ENCODE measurements around the gene SCN8A.
A peak's percentile ranks its signal among the peaks of the same experiment; 100 is the strongest.

SCN8A gene

GRCh38 chr12:51833448-51834227, 242.6 kb downstream of the SCN8A start:
- 66 to 72% methylated on average over 11 to 12 of the region's 12 CpGs for WGBS, 2 experiments (ENCODE audit: insufficient coverage in 2 of 2)
- H3K27ac ChIP-seq (ENCODE audit: low read depth, low read length, severe bottlenecking): no peak overlapping the region
- H3K9me3 ChIP-seq (ENCODE audit: control insufficient read depth, low read length): no peaks in the 10 kb centered on the region
- H3K36me3 ChIP-seq (ENCODE audit: control insufficient read depth, insufficient read depth, low read length): peaks cover 27% of the 10 kb centered on the region
- H3K4me1 ChIP-seq (ENCODE audit: control insufficient read depth, insufficient read depth, low read length, poor library complexity, severe bottlenecking): peaks cover 34% of the 10 kb centered on the region
- H3K4me3 ChIP-seq (ENCODE audit: extremely low read depth, insufficient read depth, low read length, poor library complexity, severe bottlenecking): no peak overlapping the region

GRCh38 chr12:51834411-51834810, 243.4 kb downstream of the SCN8A start:
- Histone ChIP-seq H3K36me3 (ENCODE audit: control insufficient read depth, insufficient read depth, low read length) (peaks cover 20% of the 10 kb centered on the region), H3K4me3 (ENCODE audit: extremely low read depth, insufficient read depth, low read length, poor library complexity, severe bottlenecking) (no peak overlapping the region), H3K27ac (ENCODE audit: low read depth, low read length, severe bottlenecking) (no peak overlapping the region), H3K9me3 (ENCODE audit: control insufficient read depth, low read length) (no peaks in the 10 kb centered on the region), H3K4me1 (ENCODE audit: control insufficient read depth, insufficient read depth, low read length, poor library complexity, severe bottlenecking) (peaks cover 33% of the 10 kb centered on the region)
- 97 to 100% methylated on average over 2 to 7 of the region's 11 CpGs for WGBS, 2 experiments (ENCODE audit: insufficient coverage in 2 of 2)

- WGBS, 2 experiments (ENCODE audit: insufficient coverage in 2 of 2): 22 to 38% methylated on average over 3 to 4 of the region's 13 CpGs
- H3K9me3 ChIP-seq (ENCODE audit: control insufficient read depth, low read length): no peaks in the 10 kb centered on the region
- peak overlapping the region; percentile 29 for H3K27ac ChIP-seq (ENCODE audit: low read depth, low read length, severe bottlenecking)
- peaks cover 34% of the 10 kb centered on the region for H3K4me1 ChIP-seq (ENCODE audit: control insufficient read depth, insufficient read depth, low read length, poor library complexity, severe bottlenecking)
- H3K36me3 ChIP-seq (ENCODE audit: control insufficient read depth, insufficient read depth, low read length): peaks cover 19% of the 10 kb centered on the region
- H3K4me3 ChIP-seq (ENCODE audit: extremely low read depth, insufficient read depth, low read length, poor library complexity, severe bottlenecking): no peak overlapping the region
These were observed 245.2 kb downstream of the SCN8A start for GRCh38 chr12:51836041-51836826.

GRCh38 chr12:51836827-51837173, 245.8 kb downstream of the SCN8A start:
- Histone ChIP-seq H3K4me3 (ENCODE audit: extremely low read depth, insufficient read depth, low read length, poor library complexity, severe bottlenecking) (no peak overlapping the region), H3K9me3 (ENCODE audit: control insufficient read depth, low read length) (no peaks in the 10 kb centered on the region), H3K36me3 (ENCODE audit: control insufficient read depth, insufficient read depth, low read length) (peaks cover 19% of the 10 kb centered on the region), H3K4me1 (ENCODE audit: control insufficient read depth, insufficient read depth, low read length, poor library complexity, severe bottlenecking) (peaks cover 34% of the 10 kb centered on the region), H3K27ac (ENCODE audit: low read depth, low read length, severe bottlenecking) (peak overlapping the region; percentile 10)
- 50 to 55% methylated on average over 5 to 6 of the region's 6 CpGs for WGBS, 2 experiments (ENCODE audit: insufficient coverage in 2 of 2)

GRCh38 chr12:51837286-51837685, 246.3 kb downstream of the SCN8A start:
- Histone ChIP-seq H3K36me3 (ENCODE audit: control insufficient read depth, insufficient read depth, low read length) (peaks cover 23% of the 10 kb centered on the region), H3K27ac (ENCODE audit: low read depth, low read length, severe bottlenecking) (no peak overlapping the region), H3K9me3 (ENCODE audit: control insufficient read depth, low read length) (no peaks in the 10 kb centered on the region), H3K4me3 (ENCODE audit: extremely low read depth, insufficient read depth, low read length, poor library complexity, severe bottlenecking) (no peak overlapping the region), H3K4me1 (ENCODE audit: control insufficient read depth, insufficient read depth, low read length, poor library complexity, severe bottlenecking) (peaks cover 34% of the 10 kb centered on the region)
- 47 to 69% methylated on average over 4 to 7 of the region's 7 CpGs for WGBS, 2 experiments (ENCODE audit: insufficient coverage in 2 of 2)

- Histone ChIP-seq H3K36me3 (ENCODE audit: control insufficient read depth, insufficient read depth, low read length) (peaks cover 27% of the 10 kb centered on the region), H3K4me1 (ENCODE audit: control insufficient read depth, insufficient read depth, low read length, poor library complexity, severe bottlenecking) (peaks cover 34% of the 10 kb centered on the region), H3K4me3 (ENCODE audit: extremely low read depth, insufficient read depth, low read length, poor library complexity, severe bottlenecking) (no peak overlapping the region), H3K27ac (ENCODE audit: low read depth, low read length, severe bottlenecking) (no peak overlapping the region), H3K9me3 (ENCODE audit: control insufficient read depth, low read length) (no peaks in the 10 kb centered on the region)
- 20% methylated on average over 1 of the region's 4 CpGs; no CpG with 5 or more reads in 1 of the 2 experiments for WGBS, 2 experiments (ENCODE audit: insufficient coverage in 2 of 2)
These were observed 247.0 kb downstream of the SCN8A start for GRCh38 chr12:51838036-51838435.

- Histone ChIP-seq H3K4me3 (ENCODE audit: extremely low read depth, insufficient read depth, low read length, poor library complexity, severe bottlenecking) (no peak overlapping the region), H3K36me3 (ENCODE audit: control insufficient read depth, insufficient read depth, low read length) (peaks cover 27% of the 10 kb centered on the region), H3K27ac (ENCODE audit: low read depth, low read length, severe bottlenecking) (no peak overlapping the region), H3K4me1 (ENCODE audit: control insufficient read depth, insufficient read depth, low read length, poor library complexity, severe bottlenecking) (peaks cover 34% of the 10 kb centered on the region), H3K9me3 (ENCODE audit: control insufficient read depth, low read length) (no peaks in the 10 kb centered on the region)
- 82 to 89% methylated on average over 2 to 4 of the region's 4 CpGs for WGBS, 2 experiments (ENCODE audit: insufficient coverage in 2 of 2)
These were observed 247.7 kb downstream of the SCN8A start for GRCh38 chr12:51838762-51839161.

- peaks cover 28% of the 10 kb centered on the region for H3K36me3 ChIP-seq (ENCODE audit: control insufficient read depth, insufficient read depth, low read length)
- H3K9me3 ChIP-seq (ENCODE audit: control insufficient read depth, low read length): no peaks in the 10 kb centered on the region
- H3K4me1 ChIP-seq (ENCODE audit: control insufficient read depth, insufficient read depth, low read length, poor library complexity, severe bottlenecking): peaks cover 34% of the 10 kb centered on the region
- H3K27ac ChIP-seq (ENCODE audit: low read depth, low read length, severe bottlenecking): no peak overlapping the region
- WGBS, 2 experiments (ENCODE audit: insufficient coverage in 2 of 2): 92 to 94% methylated on average over 5 of the region's 5 CpGs
- no peak overlapping the region for H3K4me3 ChIP-seq (ENCODE audit: extremely low read depth, insufficient read depth, low read length, poor library complexity, severe bottlenecking)
These were observed 248.4 kb downstream of the SCN8A start for GRCh38 chr12:51839310-51839947.

GRCh38 chr12:51840966-51841365, 249.9 kb downstream of the SCN8A start:
- 100% methylated on average over 2 to 3 of the region's 6 CpGs for WGBS, 2 experiments (ENCODE audit: insufficient coverage in 2 of 2)
- Histone ChIP-seq H3K4me3 (ENCODE audit: extremely low read depth, insufficient read depth, low read length, poor library complexity, severe bottlenecking) (no peak overlapping the region), H3K36me3 (ENCODE audit: control insufficient read depth, insufficient read depth, low read length) (peaks cover 34% of the 10 kb centered on the region), H3K4me1 (ENCODE audit: control insufficient read depth, insufficient read depth, low read length, poor library complexity, severe bottlenecking) (peaks cover 35% of the 10 kb centered on the region), H3K9me3 (ENCODE audit: control insufficient read depth, low read length) (no peaks in the 10 kb centered on the region), H3K27ac (ENCODE audit: low read depth, low read length, severe bottlenecking) (no peak overlapping the region)

GRCh38 chr12:51841727-51842126, 250.7 kb downstream of the SCN8A start:
- peaks cover 35% of the 10 kb centered on the region for H3K4me1 ChIP-seq (ENCODE audit: control insufficient read depth, insufficient read depth, low read length, poor library complexity, severe bottlenecking)
- WGBS, 2 experiments (ENCODE audit: insufficient coverage in 2 of 2): 41 to 61% methylated on average over 3 to 6 of the region's 6 CpGs

More at GRCh38 chr12:51841727-51842126, 250.7 kb downstream of the SCN8A start:
- Histone ChIP-seq H3K36me3 (ENCODE audit: control insufficient read depth, insufficient read depth, low read length) (peaks cover 39% of the 10 kb centered on the region), H3K27ac (ENCODE audit: low read depth, low read length, severe bottlenecking) (peak overlapping the region; percentile 25), H3K4me3 (ENCODE audit: extremely low read depth, insufficient read depth, low read length, poor library complexity, severe bottlenecking) (no peak overlapping the region), H3K9me3 (ENCODE audit: control insufficient read depth, low read length) (no peaks in the 10 kb centered on the region)

Measured in mesodermal cell (in vitro differentiated cells).